ENCODE data around the gene DUSP6. TPM values are rescaled to one million over a fixed set of nuclear protein-coding genes. Genes with fewer than 3 reads are reported as not detected.

Gene DUSP6
- total RNA-seq, 5 donors from 2014 or later (not counting 1 experiment from before 2014, with no cell fraction given), result 2.7 to 13.7 (median 3.1) TPM

- CTCF ChIA-PET, result no interaction called here
- H3K27me3 Mint-ChIP-seq, result no peaks in the 10 kb centered on the region
Observed at GRCh38 chr12:89311703-89312293, 40.5 kb downstream of the DUSP6 start.

GRCh38 chr12:89309815-89310214 lies 42.5 kb downstream of the DUSP6 start:
- H3K4me3 Mint-ChIP-seq, result no peak overlapping the region
- Histone ChIP-seq H3K27me3 (replicated peaks in 1 of 2; ENCODE audit: control insufficient read depth in 2 of 2, extremely low read depth in 1 of 2, insufficient read depth in 2 of 2, low read length in 1 of 2) (no peaks in the 10 kb centered on the region), H3K36me3 (ENCODE audit: control insufficient read depth in 2 of 2, extremely low read depth in 1 of 2, insufficient read depth in 1 of 2, low read length in 1 of 2) (no peaks in the 10 kb centered on the region), H3K9me3 (no peaks in the 10 kb centered on the region), H3K27ac (ENCODE audit: low read length) (no peak overlapping the region), H3K4me1 (ENCODE audit: control insufficient read depth in 1 of 2, extremely low read depth in 1 of 2, insufficient read depth in 2 of 2, low read length in 2 of 2) (peaks cover 0 to 5% of the 10 kb centered on the region in 2 experiments), H3K4me3 (ENCODE audit: control insufficient read depth in 1 of 2, extremely low read depth in 1 of 2, low read length in 1 of 2) (no peak overlapping the region)
- CTCF ChIA-PET, result no interaction called here
- H3K9me3 Mint-ChIP-seq, result no peaks in the 10 kb centered on the region
- POLR2A ChIA-PET, result no interaction called here
- no peak for ATAC-seq (replicated peaks in 1 of 4)
- no peak overlapping the region for H3K27ac Mint-ChIP-seq
- H3K27me3 Mint-ChIP-seq, result no peaks in the 10 kb centered on the region
- H3K36me3 Mint-ChIP-seq, result no peaks in the 10 kb centered on the region
- H3K4me1 Mint-ChIP-seq, result peaks cover 6 to 27% (median 12%) of the 10 kb centered on the region in 3 donors
- no peak for DNase-seq
- no CpG with 5 or more reads among the region's 4 CpGs for WGBS (ENCODE audit: insufficient coverage)

More at GRCh38 chr12:89311703-89312293, 40.5 kb downstream of the DUSP6 start:
- WGBS (ENCODE audit: insufficient coverage), result 100% methylated on average over 2 of the region's 4 CpGs
- H3K27me3 ChIP-seq (replicated peaks in 1 of 2; ENCODE audit: control insufficient read depth in 2 of 2, extremely low read depth in 1 of 2, insufficient read depth in 2 of 2, low read length in 1 of 2), result no peaks in the 10 kb centered on the region
- H3K4me3 Mint-ChIP-seq, result no peak overlapping the region
- peaks cover 0 to under 1% of the 10 kb centered on the region in 2 experiments for H3K4me1 ChIP-seq (ENCODE audit: control insufficient read depth in 1 of 2, extremely low read depth in 1 of 2, insufficient read depth in 2 of 2, low read length in 2 of 2)
- H3K4me1 Mint-ChIP-seq, result peaks cover 5 to 32% (median 5%) of the 10 kb centered on the region in 3 donors
- H3K4me3 ChIP-seq (ENCODE audit: control insufficient read depth in 1 of 2, extremely low read depth in 1 of 2, low read length in 1 of 2), result no peak overlapping the region
- ATAC-seq (replicated peaks in 1 of 4), result no peak
- DNase-seq, result no peak
- no peaks in the 10 kb centered on the region for H3K36me3 ChIP-seq (ENCODE audit: control insufficient read depth in 2 of 2, extremely low read depth in 1 of 2, insufficient read depth in 1 of 2, low read length in 1 of 2)
- no peaks in the 10 kb centered on the region for H3K9me3 Mint-ChIP-seq
- no peaks in the 10 kb centered on the region for H3K9me3 ChIP-seq
- no peak overlapping the region for H3K27ac ChIP-seq (ENCODE audit: low read length)
- H3K36me3 Mint-ChIP-seq, result no peaks in the 10 kb centered on the region
- no peak overlapping the region for H3K27ac Mint-ChIP-seq
- POLR2A ChIA-PET, result no interaction called here

- POLR2A ChIA-PET, result no interaction called here
- no peak overlapping the region for H3K4me3 Mint-ChIP-seq
- no peak overlapping the region for H3K27ac Mint-ChIP-seq
- Histone ChIP-seq H3K27me3 (replicated peaks in 1 of 2; ENCODE audit: control insufficient read depth in 2 of 2, extremely low read depth in 1 of 2, insufficient read depth in 2 of 2, low read length in 1 of 2) (no peaks in the 10 kb centered on the region), H3K9me3 (no peaks in the 10 kb centered on the region), H3K36me3 (ENCODE audit: control insufficient read depth in 2 of 2, extremely low read depth in 1 of 2, insufficient read depth in 1 of 2, low read length in 1 of 2) (no peaks in the 10 kb centered on the region), H3K4me1 (ENCODE audit: control insufficient read depth in 1 of 2, extremely low read depth in 1 of 2, insufficient read depth in 2 of 2, low read length in 2 of 2) (peaks cover 0 to 5% of the 10 kb centered on the region in 2 experiments), H3K27ac (ENCODE audit: low read length) (no peak overlapping the region), H3K4me3 (ENCODE audit: control insufficient read depth in 1 of 2, extremely low read depth in 1 of 2, low read length in 1 of 2) (no peak overlapping the region)
- DNase-seq (no peak), ATAC-seq (replicated peaks in 1 of 4) (no peak)
- H3K9me3 Mint-ChIP-seq, result no peaks in the 10 kb centered on the region
- CTCF ChIA-PET, result no interaction called here
- H3K36me3 Mint-ChIP-seq, result no peaks in the 10 kb centered on the region
- H3K4me1 Mint-ChIP-seq, result peaks cover 6 to 27% (median 12%) of the 10 kb centered on the region in 3 donors
- 100% methylated on average over 1 of the region's 3 CpGs for WGBS (ENCODE audit: insufficient coverage)
- no peaks in the 10 kb centered on the region for H3K27me3 Mint-ChIP-seq
Observed at GRCh38 chr12:89309440-89309802, 42.9 kb downstream of the DUSP6 start.

- Histone ChIP-seq H3K27me3 (replicated peaks in 1 of 2; ENCODE audit: control insufficient read depth in 2 of 2, extremely low read depth in 1 of 2, insufficient read depth in 2 of 2, low read length in 1 of 2) (no peaks in the 10 kb centered on the region), H3K27ac (ENCODE audit: low read length) (no peak overlapping the region), H3K4me3 (ENCODE audit: control insufficient read depth in 1 of 2, extremely low read depth in 1 of 2, low read length in 1 of 2) (no peak overlapping the region), H3K4me1 (ENCODE audit: control insufficient read depth in 1 of 2, extremely low read depth in 1 of 2, insufficient read depth in 2 of 2, low read length in 2 of 2) (peaks cover 0 to 5% of the 10 kb centered on the region in 2 experiments), H3K36me3 (ENCODE audit: control insufficient read depth in 2 of 2, extremely low read depth in 1 of 2, insufficient read depth in 1 of 2, low read length in 1 of 2) (no peaks in the 10 kb centered on the region), H3K9me3 (no peaks in the 10 kb centered on the region)
- ChIA-PET CTCF (no interaction called here), POLR2A (no interaction called here)
- 75% methylated on average over 4 of the region's 9 CpGs for WGBS (ENCODE audit: insufficient coverage)
- Mint-ChIP-seq H3K4me3 (peak overlapping the region in 1 of 3 donors; percentile 18), H3K9me3 (no peaks in the 10 kb centered on the region), H3K27ac (no peak overlapping the region), H3K36me3 (no peaks in the 10 kb centered on the region), H3K4me1 (peaks cover 6 to 27% (median 12%) of the 10 kb centered on the region in 3 donors), H3K27me3 (no peaks in the 10 kb centered on the region)
- ATAC-seq (replicated peaks in 1 of 4) (no peak), DNase-seq (no peak)
Observed at GRCh38 chr12:89307474-89308253, 44.6 kb downstream of the DUSP6 start.

- no peaks in the 10 kb centered on the region for H3K9me3 ChIP-seq
- no peaks in the 10 kb centered on the region for H3K36me3 Mint-ChIP-seq
- no peaks in the 10 kb centered on the region for H3K9me3 Mint-ChIP-seq
- DNase-seq (peak in 1 of 35 experiments; percentile 1), ATAC-seq (replicated peaks in 1 of 4) (no peak)
- peaks cover 0 to 5% of the 10 kb centered on the region in 2 experiments for H3K4me1 ChIP-seq (ENCODE audit: control insufficient read depth in 1 of 2, extremely low read depth in 1 of 2, insufficient read depth in 2 of 2, low read length in 2 of 2)
- no peaks in the 10 kb centered on the region for H3K27me3 Mint-ChIP-seq
- H3K4me1 Mint-ChIP-seq, result peaks cover 6 to 27% (median 12%) of the 10 kb centered on the region in 3 donors
- no peak overlapping the region for H3K4me3 ChIP-seq (ENCODE audit: control insufficient read depth in 1 of 2, extremely low read depth in 1 of 2, low read length in 1 of 2)
- no peaks in the 10 kb centered on the region for H3K36me3 ChIP-seq (ENCODE audit: control insufficient read depth in 2 of 2, extremely low read depth in 1 of 2, insufficient read depth in 1 of 2, low read length in 1 of 2)
- no peak overlapping the region for H3K4me3 Mint-ChIP-seq
- 50% methylated on average over 2 of the region's 5 CpGs for whole genome bisulfite sequencing (ENCODE audit: insufficient coverage)
- ChIA-PET CTCF (no interaction called here), POLR2A (no interaction called here)
- H3K27ac Mint-ChIP-seq, result no peak overlapping the region
- no peaks in the 10 kb centered on the region for H3K27me3 ChIP-seq (replicated peaks in 1 of 2; ENCODE audit: control insufficient read depth in 2 of 2, extremely low read depth in 1 of 2, insufficient read depth in 2 of 2, low read length in 1 of 2)
- no peak overlapping the region for H3K27ac ChIP-seq (ENCODE audit: low read length)
Observed at GRCh38 chr12:89306827-89307473, 45.4 kb downstream of the DUSP6 start.

- Mint-ChIP-seq H3K36me3 (no peaks in the 10 kb centered on the region), H3K9me3 (no peaks in the 10 kb centered on the region), H3K4me3 (no peak overlapping the region), H3K27ac (no peak overlapping the region), H3K4me1 (peaks cover 6 to 27% (median 12%) of the 10 kb centered on the region in 3 donors), H3K27me3 (no peaks in the 10 kb centered on the region)
- no peak for DNase-seq
- POLR2A ChIA-PET, result no interaction called here
- Histone ChIP-seq H3K4me1 (ENCODE audit: control insufficient read depth in 1 of 2, extremely low read depth in 1 of 2, insufficient read depth in 2 of 2, low read length in 2 of 2) (peaks cover 0 to 5% of the 10 kb centered on the region in 2 experiments), H3K4me3 (ENCODE audit: control insufficient read depth in 1 of 2, extremely low read depth in 1 of 2, low read length in 1 of 2) (no peak overlapping the region), H3K27ac (ENCODE audit: low read length) (no peak overlapping the region), H3K27me3 (replicated peaks in 1 of 2; ENCODE audit: control insufficient read depth in 2 of 2, extremely low read depth in 1 of 2, insufficient read depth in 2 of 2, low read length in 1 of 2) (no peaks in the 10 kb centered on the region), H3K9me3 (no peaks in the 10 kb centered on the region), H3K36me3 (ENCODE audit: control insufficient read depth in 2 of 2, extremely low read depth in 1 of 2, insufficient read depth in 1 of 2, low read length in 1 of 2) (no peaks in the 10 kb centered on the region)
- WGBS (ENCODE audit: insufficient coverage), result no CpG with 5 or more reads among the region's 1 CpG
- ATAC-seq (replicated peaks in 1 of 4), result no peak
- CTCF ChIA-PET, result no interaction called here
Observed at GRCh38 chr12:89305373-89305772, 46.9 kb downstream of the DUSP6 start.

All from T-cell (primary cell).